Type B pancreatic cell (in vitro differentiated cells): ENCODE data around the gene HRAS. TPM values are rescaled to one million over a fixed set of nuclear protein-coding genes. Genes with fewer than 3 reads are reported as not detected.
"Not testable (repeated sequence)": the region's sequence is repeated elsewhere in the genome, so short reads cannot be mapped to it uniquely, and the experiment has no call there.

Experiments used
- DNase-seq: peaks from one replicate; pipeline ENCODE4 v3.0.0; 2021; ENCODE audit warnings: mixed read lengths; ENCODE audit not compliant: unreplicated experiment; ENCODE audit errors: extremely low spot score
- H3K27ac Mint-ChIP-seq: 2 replicates; pipeline ENCODE4 v1.8.0; 2021; ENCODE audit warnings: mild to moderate bottlenecking, mixed read lengths
- H3K27me3 Mint-ChIP-seq: 2 replicates; pipeline ENCODE4 v1.8.0; 2021; ENCODE audit warnings: mixed read lengths
- H3K36me3 Mint-ChIP-seq: 2 replicates; pipeline ENCODE4 v1.8.0; 2021; ENCODE audit warnings: mixed read lengths
- H3K4me1 Mint-ChIP-seq: one replicate; pipeline ENCODE4 v1.8.0; 2021; ENCODE audit warnings: mixed read lengths; ENCODE audit not compliant: unreplicated experiment
- H3K4me3 Mint-ChIP-seq: 2 replicates; pipeline ENCODE4 v1.8.0; 2021; ENCODE audit warnings: mild to moderate bottlenecking, mixed read lengths
- H3K9me3 Mint-ChIP-seq: 2 replicates; pipeline ENCODE4 v1.8.0; 2021; ENCODE audit warnings: mixed read lengths
- total RNA-seq: library from RNA; stranded (reverse); gene quantifications from 2 replicates; pipeline ENCODE4 v1.2.1, GENCODE V29; 2021; ENCODE audit warnings: low replicate concordance
- TF ChIP-seq, protein P1 (sequence below): fragments of 200-600 bp; sonication (generic); conservative IDR thresholded peaks from 2 replicates; pipeline ENCODE4 v1.5.0; 2021; ENCODE audit warnings: antibody characterized with exemption, mild to moderate bottlenecking

The HRAS gene
- total RNA-seq, 1 donor from 2014 or later = 63.1 TPM

DNA sequence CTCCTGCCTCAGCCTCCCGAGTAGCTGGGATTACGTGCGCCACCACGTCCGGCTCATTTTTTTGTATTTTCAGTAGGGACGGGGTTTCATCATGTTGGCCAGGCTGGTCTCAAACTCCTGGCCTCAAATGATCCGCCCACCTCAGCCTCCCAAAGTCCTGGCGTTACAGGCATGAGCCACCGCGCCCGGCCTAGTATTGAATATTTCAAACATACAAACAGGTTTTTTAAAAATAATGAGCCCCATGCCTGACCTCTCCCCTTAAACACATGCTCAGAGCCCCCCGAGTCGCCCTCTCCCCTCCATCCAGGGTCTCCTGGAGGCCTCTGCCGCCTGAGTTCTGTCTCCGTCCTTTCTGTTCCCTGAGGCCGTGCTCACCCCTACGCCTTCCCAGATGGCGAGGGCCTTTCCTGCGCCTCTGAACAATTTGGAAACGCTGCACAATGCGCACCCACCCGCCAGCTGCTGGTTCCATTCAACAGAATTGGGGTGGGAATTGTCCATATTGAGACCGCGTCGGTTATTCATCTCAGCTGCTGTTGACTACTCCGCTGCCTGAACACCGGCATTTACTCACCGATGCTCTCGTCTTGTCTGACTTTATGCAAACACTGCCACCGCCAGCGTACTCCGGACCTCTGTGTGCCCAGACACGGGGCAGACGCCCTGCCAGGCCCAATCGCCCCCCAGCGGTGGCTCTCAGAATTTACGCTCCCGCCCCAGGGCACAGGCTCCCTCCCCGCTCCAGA is 14.8 kb downstream of the HRAS start:
- Mint-ChIP-seq H3K9me3 (no peaks in the 10 kb centered on the region), H3K4me1 (peaks cover 3% of the 10 kb centered on the region), H3K27me3 (no peaks in the 10 kb centered on the region), H3K36me3 (peaks cover 19% of the 10 kb centered on the region), H3K4me3 (no peak overlapping the region), H3K27ac (no peak overlapping the region)
- no peak for DNase-seq
- TF ChIP-seq, protein P1, sequence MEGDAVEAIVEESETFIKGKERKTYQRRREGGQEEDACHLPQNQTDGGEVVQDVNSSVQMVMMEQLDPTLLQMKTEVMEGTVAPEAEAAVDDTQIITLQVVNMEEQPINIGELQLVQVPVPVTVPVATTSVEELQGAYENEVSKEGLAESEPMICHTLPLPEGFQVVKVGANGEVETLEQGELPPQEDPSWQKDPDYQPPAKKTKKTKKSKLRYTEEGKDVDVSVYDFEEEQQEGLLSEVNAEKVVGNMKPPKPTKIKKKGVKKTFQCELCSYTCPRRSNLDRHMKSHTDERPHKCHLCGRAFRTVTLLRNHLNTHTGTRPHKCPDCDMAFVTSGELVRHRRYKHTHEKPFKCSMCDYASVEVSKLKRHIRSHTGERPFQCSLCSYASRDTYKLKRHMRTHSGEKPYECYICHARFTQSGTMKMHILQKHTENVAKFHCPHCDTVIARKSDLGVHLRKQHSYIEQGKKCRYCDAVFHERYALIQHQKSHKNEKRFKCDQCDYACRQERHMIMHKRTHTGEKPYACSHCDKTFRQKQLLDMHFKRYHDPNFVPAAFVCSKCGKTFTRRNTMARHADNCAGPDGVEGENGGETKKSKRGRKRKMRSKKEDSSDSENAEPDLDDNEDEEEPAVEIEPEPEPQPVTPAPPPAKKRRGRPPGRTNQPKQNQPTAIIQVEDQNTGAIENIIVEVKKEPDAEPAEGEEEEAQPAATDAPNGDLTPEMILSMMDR = peak; percentile 37

DNA sequence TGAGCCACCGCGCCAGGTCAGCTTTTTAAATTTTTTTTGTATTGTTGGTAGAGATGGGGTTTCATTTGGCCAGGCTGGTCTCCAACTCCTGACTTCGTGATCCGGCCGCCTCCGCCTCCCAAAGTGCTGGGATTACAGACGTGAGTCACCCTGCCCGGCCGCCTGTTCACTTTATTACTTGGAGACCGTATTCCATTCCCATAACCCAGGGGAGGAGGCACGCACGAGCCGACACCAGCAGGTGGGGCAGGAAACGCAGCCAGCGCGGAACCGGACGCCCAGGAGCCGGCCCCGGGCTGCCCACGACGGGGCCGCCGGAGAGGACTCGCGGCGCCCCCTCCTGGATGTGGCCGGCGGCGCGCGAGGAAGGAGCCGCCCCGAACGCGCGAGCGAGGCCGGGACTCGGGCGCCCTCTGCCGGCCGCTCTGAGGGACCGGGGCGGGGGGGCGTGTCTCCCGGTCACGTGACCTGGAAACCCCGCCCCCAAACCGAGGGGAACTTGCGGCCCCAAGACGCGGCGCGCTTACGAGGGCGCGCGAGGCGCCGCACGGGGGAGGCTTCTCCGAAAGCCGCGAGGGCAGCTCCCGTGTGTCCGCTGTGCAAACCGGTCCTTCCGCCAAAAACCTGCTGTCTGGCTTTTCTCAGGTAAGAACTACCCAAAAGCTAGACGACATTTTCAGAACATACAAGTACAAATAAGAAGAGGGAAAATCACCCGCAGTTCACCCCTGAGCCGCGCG is 16.7 kb downstream of the HRAS start:
- Mint-ChIP-seq H3K36me3 (peaks cover 26% of the 10 kb centered on the region), H3K27ac (peak overlapping the region; percentile 76), H3K4me1 (peaks cover 3% of the 10 kb centered on the region), H3K27me3 (no peaks in the 10 kb centered on the region), H3K9me3 (no peaks in the 10 kb centered on the region), H3K4me3 (peak overlapping the region; percentile 76)
- TF ChIP-seq, protein P1 = peak; percentile 100
- peak; percentile 87 for DNase-seq

DNA sequence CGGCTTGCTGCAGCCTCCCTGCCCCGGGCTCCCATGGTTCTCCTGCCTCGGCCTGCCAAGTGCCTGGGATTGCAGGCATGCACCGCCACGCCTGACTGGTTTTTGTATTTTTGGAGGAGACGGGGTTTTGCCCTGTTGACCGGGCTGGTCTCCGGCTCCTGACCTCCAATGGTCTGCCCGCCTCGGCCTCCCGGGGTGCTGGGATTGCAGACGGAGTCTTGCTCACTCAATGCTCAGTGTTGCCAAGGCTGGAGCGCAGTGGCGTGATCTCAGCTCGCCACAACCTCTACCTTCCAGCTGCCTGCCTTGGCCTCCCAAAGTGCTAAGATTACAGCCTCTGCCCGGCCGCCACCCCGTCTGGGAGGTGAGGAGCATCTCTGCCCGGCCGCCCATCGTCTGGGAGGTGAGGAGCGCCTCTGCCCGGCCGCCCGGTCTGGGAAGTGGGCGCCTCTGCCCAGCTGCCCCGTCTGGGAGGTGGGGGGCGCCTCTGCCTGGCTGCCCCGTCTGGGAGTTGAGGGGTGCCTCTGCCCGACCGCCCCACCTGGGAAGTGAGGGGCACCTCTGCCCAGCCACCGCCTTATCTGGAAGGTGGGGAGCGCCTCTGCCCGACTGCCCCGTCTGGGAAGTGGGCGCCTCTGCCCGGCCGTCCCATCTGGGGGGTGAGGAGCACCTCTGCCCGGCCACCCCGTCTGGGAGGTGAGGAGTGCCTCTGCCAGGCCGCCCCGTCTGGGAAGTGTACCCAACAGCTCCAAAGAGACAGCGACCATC is 18.3 kb downstream of the HRAS start:
- not testable (repeated sequence) for H3K9me3 Mint-ChIP-seq, H3K4me1 Mint-ChIP-seq, H3K4me3 Mint-ChIP-seq, H3K27me3 Mint-ChIP-seq
- DNase-seq = peak; percentile 68
- Mint-ChIP-seq H3K36me3 (peaks cover 31% of the 10 kb centered on the region), H3K27ac (peak overlapping the region; percentile 81)

DNA sequence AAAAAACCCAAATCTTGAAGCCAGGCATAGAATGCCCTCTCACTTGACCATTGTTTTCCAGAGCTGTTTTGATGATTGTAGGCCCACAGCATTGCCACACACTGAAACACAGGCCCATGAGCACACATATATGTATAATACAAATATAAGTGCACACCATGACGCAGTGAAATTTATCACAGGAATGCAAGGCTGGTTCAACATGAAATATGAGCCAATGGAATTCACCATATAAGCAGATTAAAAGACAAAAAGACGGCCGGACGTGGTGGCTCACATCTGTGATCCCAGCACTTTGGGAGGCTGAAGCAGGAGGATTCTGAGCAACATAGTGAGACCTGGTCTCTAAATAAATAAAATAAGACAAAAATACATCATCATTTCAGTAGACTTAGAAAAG is 19.0 kb downstream of the HRAS start:
- TF ChIP-seq, protein P1 = no peak
- Mint-ChIP-seq H3K4me1 (peaks cover 3% of the 10 kb centered on the region), H3K27ac (no peak overlapping the region), H3K36me3 (peaks cover 35% of the 10 kb centered on the region), H3K9me3 (no peaks in the 10 kb centered on the region), H3K27me3 (no peaks in the 10 kb centered on the region), H3K4me3 (no peak overlapping the region)
- no peak for DNase-seq

DNA sequence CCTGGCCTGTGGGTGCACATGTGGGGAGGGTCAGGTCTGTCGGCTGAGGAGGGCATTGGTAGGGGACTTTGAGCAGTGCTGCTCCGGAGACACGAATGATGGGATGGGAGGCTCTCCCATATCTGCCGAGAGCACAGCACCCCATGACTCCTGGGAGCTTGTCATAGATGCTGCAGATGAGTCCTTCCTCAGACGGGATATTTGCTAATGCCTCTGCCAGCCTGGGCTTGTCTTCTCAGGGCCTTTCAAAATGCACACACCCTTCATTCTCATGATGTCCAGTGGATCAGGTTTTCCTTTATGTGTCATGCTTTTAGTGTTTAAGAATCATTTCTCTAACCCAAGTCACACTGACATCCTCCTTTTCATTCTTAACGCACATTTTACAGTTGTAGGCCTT is 20.2 kb downstream of the HRAS start:
- H3K4me1 Mint-ChIP-seq = peaks cover 3% of the 10 kb centered on the region
- TF ChIP-seq, protein P1 = no peak
- no peak for DNase-seq
- H3K4me3 Mint-ChIP-seq = peak overlapping the region; percentile 32
- H3K9me3 Mint-ChIP-seq = no peaks in the 10 kb centered on the region
- H3K27ac Mint-ChIP-seq = peak overlapping the region; percentile 79
- no peaks in the 10 kb centered on the region for H3K27me3 Mint-ChIP-seq
- peaks cover 29% of the 10 kb centered on the region for H3K36me3 Mint-ChIP-seq

DNA sequence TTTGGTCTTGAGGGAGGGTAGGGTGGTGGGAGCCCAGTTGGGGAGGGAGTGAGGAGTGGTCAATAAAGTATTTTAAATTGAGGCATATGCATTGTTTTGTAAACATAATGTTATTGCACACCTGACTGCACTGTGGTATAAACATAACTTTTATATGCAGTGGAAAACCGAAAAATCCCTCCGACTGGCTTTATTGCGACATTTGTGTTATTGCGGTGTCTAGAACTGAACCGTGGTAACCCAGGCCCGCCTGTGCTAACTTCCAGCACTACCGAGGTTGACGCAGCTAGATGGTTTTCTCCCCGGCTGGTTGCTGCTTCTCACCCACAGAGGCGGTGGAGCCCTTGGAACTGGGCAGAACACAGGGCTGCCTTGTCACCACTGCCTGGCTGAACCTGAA is 20.8 kb downstream of the HRAS start:
- Mint-ChIP-seq H3K27ac (peak overlapping the region; percentile 79), H3K9me3 (no peaks in the 10 kb centered on the region), H3K4me3 (no peak overlapping the region), H3K27me3 (no peaks in the 10 kb centered on the region), H3K36me3 (peaks cover 33% of the 10 kb centered on the region), H3K4me1 (peaks cover 3% of the 10 kb centered on the region)
- TF ChIP-seq, protein P1 = no peak
- no peak for DNase-seq
